Muscle of arm (tissue), 12 donors: Measurements from ENCODE around the gene FER. TPM values are rescaled to one million over a fixed set of nuclear protein-coding genes. Genes with fewer than 3 reads are reported as not detected.
"Not testable (repeated sequence)": the region's sequence is repeated elsewhere in the genome, so short reads cannot be mapped to it uniquely, and the experiment has no call there.

Experiments used
- DNase-seq: peaks from one replicate; pipeline ENCODE4 v3.0.0-alpha.2; 2013
- polyA plus RNA-seq, 12 donors: library from polyadenylated mRNA; unstranded; fragments of 120-200 nt; gene quantifications; one replicate each; pipeline ENCODE4 v1.2.1, GENCODE V29; 2013; ENCODE audit not compliant: insufficient read length in 12 of 12

Gene FER
- polyA plus RNA-seq, 12 donors, result 8.3 to 13.3 (median 11.8) TPM; not detected in 1

- no peak for DNase-seq
These were observed 206.2 kb downstream of the FER start for GRCh38 chr5:108953940-108954339.

- DNase-seq, result no peak
These were observed 209.6 kb downstream of the FER start for GRCh38 chr5:108957333-108957732.

GRCh38 chr5:108966910-108967309 lies 219.2 kb downstream of the FER start:
- no peak for DNase-seq

- DNase-seq, result no peak
These were observed 226.9 kb downstream of the FER start for GRCh38 chr5:108974594-108974993.

- DNase-seq, result no peak
These were observed 228.0 kb downstream of the FER start for GRCh38 chr5:108975697-108976096.

- DNase-seq, result no peak
These were observed 235.9 kb downstream of the FER start for GRCh38 chr5:108983461-108984092.

- no peak for DNase-seq
These were observed 242.2 kb downstream of the FER start for GRCh38 chr5:108989761-108990392.

- DNase-seq, result not testable (repeated sequence)
These were observed 244.8 kb downstream of the FER start for GRCh38 chr5:108992396-108993085.

- DNase-seq, result not testable (repeated sequence)
These were observed 245.7 kb downstream of the FER start for GRCh38 chr5:108993440-108993839.

- DNase-seq, result no peak
These were observed 250.0 kb downstream of the FER start for GRCh38 chr5:108997720-108998119.

- DNase-seq, result no peak
These were observed 250.5 kb downstream of the FER start for GRCh38 chr5:108998216-108998615.

- DNase-seq, result no peak
These were observed 256.2 kb downstream of the FER start for GRCh38 chr5:109003928-109004327.

GRCh38 chr5:109005297-109006009 lies 257.8 kb downstream of the FER start:
- DNase-seq, result no peak

GRCh38 chr5:109006129-109006528 lies 258.4 kb downstream of the FER start:
- DNase-seq, result no peak

GRCh38 chr5:109016300-109016699 lies 268.6 kb downstream of the FER start:
- DNase-seq, result no peak

- DNase-seq, result no peak
These were observed 274.4 kb downstream of the FER start for GRCh38 chr5:109022056-109022455.

GRCh38 chr5:109025729-109026128 lies 278.0 kb downstream of the FER start:
- not testable (repeated sequence) for DNase-seq

- DNase-seq, result no peak
These were observed 280.4 kb downstream of the FER start for GRCh38 chr5:109027983-109028607.

GRCh38 chr5:109028608-109029299 lies 281.1 kb downstream of the FER start:
- DNase-seq, result no peak

- DNase-seq, result no peak
These were observed 282.1 kb downstream of the FER start for GRCh38 chr5:109029847-109030246.
